Measurements from ENCODE around the gene SH3RF3. TPM values are rescaled to one million over a fixed set of nuclear protein-coding genes. Genes with fewer than 3 reads are reported as not detected.
A peak's percentile ranks its signal among the peaks of the same experiment; 100 is the strongest.
"Not testable (repeated sequence)": the region's sequence is repeated elsewhere in the genome, so short reads cannot be mapped to it uniquely, and the experiment has no call there.

Gene SH3RF3
- total and polyA plus RNA-seq, 4 donors, result 2.9 to 9.7 (median 8.6) TPM

- 89 to 92% methylated on average over 13 of the region's 13 CpGs for WGBS, 2 donors
- no peak for DNase-seq
These were observed 30.1 kb downstream of the SH3RF3 start for GRCh38 chr2:109159096-109159495.

GRCh38 chr2:109160714-109161440 lies 31.9 kb downstream of the SH3RF3 start:
- H3K27ac ChIP-seq (ENCODE audit: low read depth in 1 of 2, low read length in 1 of 2), result no peak overlapping the region
- no peak overlapping the region for H3K9ac ChIP-seq (ENCODE audit: insufficient read depth in 1 of 2, low read length in 2 of 2)
- H3K36me3 ChIP-seq (ENCODE audit: control insufficient read depth in 4 of 4, insufficient read depth in 4 of 4, low read length in 4 of 4), result no peaks in the 10 kb centered on the region
- DNase-seq (no peak), ATAC-seq (ENCODE audit: insufficient read depth, low FRiP score) (no peak)
- 80 to 88% methylated on average over 8 of the region's 8 CpGs for WGBS, 2 donors
- TF ChIP-seq CTCF (IDR thresholded peaks at IDR 0.05; ENCODE audit: control extremely low read depth, extremely low read depth), result no peak
- no peak overlapping the region for H3K4me3 ChIP-seq
- no peaks in the 10 kb centered on the region for H3K27me3 ChIP-seq (ENCODE audit: control insufficient read depth in 3 of 3, insufficient read depth in 3 of 3, low read length in 2 of 3)
- H3K9me3 ChIP-seq (ENCODE audit: control insufficient read depth in 4 of 4, insufficient read depth in 3 of 4, low read length in 3 of 4), result no peaks in the 10 kb centered on the region
- peaks cover 0 to 10% (median 0%) of the 10 kb centered on the region in 5 donors for H3K4me1 ChIP-seq (ENCODE audit: control insufficient read depth in 5 of 5, insufficient read depth in 5 of 5, low read length in 5 of 5)

More at GRCh38 chr2:109159096-109159495, 30.1 kb downstream of the SH3RF3 start:
- Histone ChIP-seq H3K9me3 (ENCODE audit: control insufficient read depth in 4 of 4, insufficient read depth in 3 of 4, low read length in 3 of 4) (no peaks in the 10 kb centered on the region), H3K9ac (ENCODE audit: insufficient read depth in 1 of 2, low read length in 2 of 2) (no peak overlapping the region), H3K36me3 (ENCODE audit: control insufficient read depth in 4 of 4, insufficient read depth in 4 of 4, low read length in 4 of 4) (no peaks in the 10 kb centered on the region), H3K27me3 (ENCODE audit: control insufficient read depth in 3 of 3, insufficient read depth in 3 of 3, low read length in 2 of 3) (no peaks in the 10 kb centered on the region), H3K4me1 (ENCODE audit: control insufficient read depth in 5 of 5, insufficient read depth in 5 of 5, low read length in 5 of 5) (peaks cover 0 to 12% (median under 1%) of the 10 kb centered on the region in 5 donors), H3K27ac (ENCODE audit: low read depth in 1 of 2, low read length in 1 of 2) (no peak overlapping the region), H3K4me3 (no peak overlapping the region)
- no peak for TF ChIP-seq CTCF (IDR thresholded peaks at IDR 0.05; ENCODE audit: control extremely low read depth, extremely low read depth)
- ATAC-seq (ENCODE audit: insufficient read depth, low FRiP score), result no peak

- H3K9ac ChIP-seq (ENCODE audit: insufficient read depth in 1 of 2, low read length in 2 of 2); DNase-seq; ATAC-seq (ENCODE audit: insufficient read depth, low FRiP score); H3K36me3 ChIP-seq (ENCODE audit: control insufficient read depth in 4 of 4, insufficient read depth in 4 of 4, low read length in 4 of 4); H3K27me3 ChIP-seq (ENCODE audit: control insufficient read depth in 3 of 3, insufficient read depth in 3 of 3, low read length in 2 of 3); H3K27ac ChIP-seq (ENCODE audit: low read depth in 1 of 2, low read length in 1 of 2); H3K4me3 ChIP-seq; H3K9me3 ChIP-seq (ENCODE audit: control insufficient read depth in 4 of 4, insufficient read depth in 3 of 4, low read length in 3 of 4): not testable (repeated sequence)
- peaks cover 0 to 10% (median 0%) of the 10 kb centered on the region in 5 donors for H3K4me1 ChIP-seq (ENCODE audit: control insufficient read depth in 5 of 5, insufficient read depth in 5 of 5, low read length in 5 of 5)
- 92 to 95% methylated on average over 2 of the region's 2 CpGs for whole genome bisulfite sequencing, 2 donors
These were observed 33.4 kb downstream of the SH3RF3 start for GRCh38 chr2:109162367-109162766.

- no peak overlapping the region for H3K27ac ChIP-seq (ENCODE audit: low read depth in 1 of 2, low read length in 1 of 2)
- no peak overlapping the region for H3K4me3 ChIP-seq
- DNase-seq (peak in 1 of 3 donors; percentile 49), ATAC-seq (ENCODE audit: insufficient read depth, low FRiP score) (no peak)
- TF ChIP-seq CTCF (IDR thresholded peaks at IDR 0.05; ENCODE audit: control extremely low read depth, extremely low read depth), result no peak
- WGBS, 2 donors, result 26 to 35% methylated on average over 7 of the region's 7 CpGs
- H3K9ac ChIP-seq (ENCODE audit: insufficient read depth in 1 of 2, low read length in 2 of 2), result no peak overlapping the region
- H3K9me3 ChIP-seq (ENCODE audit: control insufficient read depth in 4 of 4, insufficient read depth in 3 of 4, low read length in 3 of 4), result no peaks in the 10 kb centered on the region
- no peaks in the 10 kb centered on the region for H3K36me3 ChIP-seq (ENCODE audit: control insufficient read depth in 4 of 4, insufficient read depth in 4 of 4, low read length in 4 of 4)
- H3K27me3 ChIP-seq (ENCODE audit: control insufficient read depth in 3 of 3, insufficient read depth in 3 of 3, low read length in 2 of 3), result no peaks in the 10 kb centered on the region
- H3K4me1 ChIP-seq (ENCODE audit: control insufficient read depth in 5 of 5, insufficient read depth in 5 of 5, low read length in 5 of 5), result peaks cover 0 to 13% (median 0%) of the 10 kb centered on the region in 5 donors
These were observed 34.0 kb downstream of the SH3RF3 start for GRCh38 chr2:109162999-109163398.

Data from lung (tissue), 12 donors.